ENCODE data around the gene KCNF1.

The KCNF1 gene

DNA sequence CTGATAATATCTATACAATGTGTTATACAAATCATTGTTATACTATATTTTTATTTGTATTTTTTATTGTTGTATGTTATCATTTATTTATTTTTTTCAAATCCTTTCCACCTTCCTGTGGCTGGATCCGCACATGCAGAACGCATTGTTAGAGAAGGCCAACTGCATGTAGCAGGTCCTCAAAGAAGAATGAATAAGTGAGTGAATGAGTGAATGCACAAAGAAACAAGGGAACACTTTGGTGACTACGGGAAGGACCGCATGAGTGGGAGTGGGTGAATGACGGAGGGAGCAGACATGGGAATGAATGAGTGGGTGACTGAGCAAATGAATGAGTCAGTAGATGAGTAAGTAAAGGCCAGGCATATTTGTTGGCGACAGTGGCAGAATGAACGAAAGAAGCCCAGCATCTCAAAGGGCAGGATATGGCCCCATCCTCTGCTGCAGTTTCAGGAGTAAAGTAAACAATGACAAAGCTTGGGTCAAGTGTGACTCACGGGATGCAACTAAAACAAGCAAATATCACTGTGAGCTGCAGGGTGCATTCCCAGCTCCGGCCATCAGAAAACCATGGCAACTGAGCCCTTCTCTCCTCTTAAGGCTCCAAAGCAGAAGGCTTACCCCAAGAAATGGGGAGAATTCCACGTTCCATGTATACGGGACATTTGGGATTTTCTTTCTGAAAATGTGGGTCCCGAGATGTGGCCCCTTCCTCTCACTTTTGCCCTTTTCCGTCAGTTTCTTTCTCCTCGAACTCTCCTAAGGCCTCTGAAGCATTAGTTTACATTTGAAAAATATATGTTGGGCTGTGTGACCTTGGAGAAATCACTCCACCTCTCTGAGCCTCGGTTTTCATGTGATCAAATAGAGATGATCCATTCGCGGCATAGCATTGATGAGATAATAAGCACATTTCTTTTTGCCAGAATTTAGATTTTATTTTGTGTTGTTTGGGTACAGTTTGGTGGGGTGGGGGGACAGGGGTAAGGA, 24.5 kb downstream of the KCNF1 start:
- no peaks in the 10 kb centered on the region for H3K4me1 ChIP-seq (ENCODE audit: control insufficient read depth, insufficient read depth, low read length, poor library complexity, severe bottlenecking)
- DNase-seq, result no peak

GRCh38 chr2:10939058-10939457, 27.3 kb downstream of the KCNF1 start:
- Histone ChIP-seq H3K9me3 (ENCODE audit: control insufficient read depth, low read length) (no peaks in the 10 kb centered on the region), H3K4me3 (ENCODE audit: insufficient read depth, low read depth, low read length, poor library complexity, severe bottlenecking) (no peak overlapping the region), H3K36me3 (ENCODE audit: control insufficient read depth, insufficient read depth, low read length) (no peaks in the 10 kb centered on the region), H3K27ac (ENCODE audit: insufficient read depth, low read length, poor library complexity, severe bottlenecking) (no peak overlapping the region), H3K4me1 (ENCODE audit: control insufficient read depth, insufficient read depth, low read length, poor library complexity, severe bottlenecking) (no peaks in the 10 kb centered on the region), H3K27me3 (replicated peaks; ENCODE audit: control insufficient read depth, insufficient read depth, low read length, poor library complexity, severe bottlenecking) (no peaks in the 10 kb centered on the region)
- DNase-seq, result no peak

More for the DNA sequence above, 24.5 kb downstream of the KCNF1 start:
- no peaks in the 10 kb centered on the region for H3K9me3 ChIP-seq (ENCODE audit: control insufficient read depth, low read length)
- H3K36me3 ChIP-seq (ENCODE audit: control insufficient read depth, insufficient read depth, low read length), result no peaks in the 10 kb centered on the region
- no peak overlapping the region for H3K27ac ChIP-seq (ENCODE audit: insufficient read depth, low read length, poor library complexity, severe bottlenecking)
- H3K27me3 ChIP-seq (replicated peaks; ENCODE audit: control insufficient read depth, insufficient read depth, low read length, poor library complexity, severe bottlenecking), result no peaks in the 10 kb centered on the region
- no peak overlapping the region for H3K4me3 ChIP-seq (ENCODE audit: insufficient read depth, low read depth, low read length, poor library complexity, severe bottlenecking)

GRCh38 chr2:10940596-10940995, 28.9 kb downstream of the KCNF1 start:
- DNase-seq, result no peak

DNA sequence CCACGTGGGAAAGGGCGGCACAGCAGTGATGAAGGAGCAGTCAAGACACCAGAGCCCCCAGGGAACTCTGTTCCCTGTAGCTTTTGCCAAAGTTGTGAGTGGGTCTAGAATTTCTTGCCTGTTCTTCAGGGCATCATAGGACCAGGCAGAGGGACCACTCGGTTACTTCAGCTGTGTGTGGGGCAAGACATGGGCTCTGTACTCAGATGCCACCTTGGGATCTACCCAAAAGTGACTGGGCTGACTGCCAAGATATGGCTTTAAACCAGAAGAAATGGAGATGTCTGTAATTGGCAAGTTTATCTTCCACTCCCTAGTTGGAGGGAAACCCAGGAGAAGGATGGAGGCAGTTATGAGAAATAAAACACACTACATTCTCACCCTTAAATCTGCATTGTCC, 29.6 kb downstream of the KCNF1 start:
- Histone ChIP-seq H3K4me1 (ENCODE audit: control insufficient read depth, insufficient read depth, low read length, poor library complexity, severe bottlenecking) (no peaks in the 10 kb centered on the region), H3K27ac (ENCODE audit: insufficient read depth, low read length, poor library complexity, severe bottlenecking) (no peak overlapping the region), H3K36me3 (ENCODE audit: control insufficient read depth, insufficient read depth, low read length) (no peaks in the 10 kb centered on the region), H3K27me3 (replicated peaks; ENCODE audit: control insufficient read depth, insufficient read depth, low read length, poor library complexity, severe bottlenecking) (no peaks in the 10 kb centered on the region), H3K9me3 (ENCODE audit: control insufficient read depth, low read length) (no peaks in the 10 kb centered on the region), H3K4me3 (ENCODE audit: insufficient read depth, low read depth, low read length, poor library complexity, severe bottlenecking) (no peak overlapping the region)
- DNase-seq, result no peak

More at GRCh38 chr2:10940596-10940995, 28.9 kb downstream of the KCNF1 start:
- no peak overlapping the region for H3K27ac ChIP-seq (ENCODE audit: insufficient read depth, low read length, poor library complexity, severe bottlenecking)
- H3K27me3 ChIP-seq (replicated peaks; ENCODE audit: control insufficient read depth, insufficient read depth, low read length, poor library complexity, severe bottlenecking), result no peaks in the 10 kb centered on the region
- no peak overlapping the region for H3K4me3 ChIP-seq (ENCODE audit: insufficient read depth, low read depth, low read length, poor library complexity, severe bottlenecking)
- H3K4me1 ChIP-seq (ENCODE audit: control insufficient read depth, insufficient read depth, low read length, poor library complexity, severe bottlenecking), result no peaks in the 10 kb centered on the region
- H3K9me3 ChIP-seq (ENCODE audit: control insufficient read depth, low read length), result no peaks in the 10 kb centered on the region
- H3K36me3 ChIP-seq (ENCODE audit: control insufficient read depth, insufficient read depth, low read length), result no peaks in the 10 kb centered on the region

DNA sequence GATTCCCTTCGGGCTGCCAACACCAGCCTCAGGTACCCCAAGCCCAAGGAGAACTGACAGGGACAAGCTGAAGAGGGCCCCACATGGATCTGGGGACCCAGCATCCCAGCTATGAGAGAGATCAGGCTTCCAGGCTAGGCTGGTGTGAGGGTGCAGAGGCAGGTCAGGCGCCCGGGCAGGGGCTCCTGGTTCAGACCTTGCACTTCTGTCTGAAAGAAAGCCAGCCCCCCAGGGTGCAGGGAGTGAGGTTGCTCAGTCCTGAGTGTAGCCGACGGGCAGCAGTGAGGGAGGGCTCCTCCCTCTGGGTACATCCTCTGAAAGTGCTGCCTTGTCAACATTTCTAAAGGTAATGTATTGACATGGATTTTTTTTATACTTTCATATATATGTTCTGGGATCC, 33.1 kb downstream of the KCNF1 start:
- peaks cover 4% of the 10 kb centered on the region for H3K27me3 ChIP-seq (replicated peaks; ENCODE audit: control insufficient read depth, insufficient read depth, low read length, poor library complexity, severe bottlenecking)
- no peaks in the 10 kb centered on the region for H3K9me3 ChIP-seq (ENCODE audit: control insufficient read depth, low read length)
- no peak overlapping the region for H3K27ac ChIP-seq (ENCODE audit: insufficient read depth, low read length, poor library complexity, severe bottlenecking)
- H3K36me3 ChIP-seq (ENCODE audit: control insufficient read depth, insufficient read depth, low read length), result no peaks in the 10 kb centered on the region
- DNase-seq, result no peak
- H3K4me3 ChIP-seq (ENCODE audit: insufficient read depth, low read depth, low read length, poor library complexity, severe bottlenecking), result no peak overlapping the region
- no peaks in the 10 kb centered on the region for H3K4me1 ChIP-seq (ENCODE audit: control insufficient read depth, insufficient read depth, low read length, poor library complexity, severe bottlenecking)

DNA sequence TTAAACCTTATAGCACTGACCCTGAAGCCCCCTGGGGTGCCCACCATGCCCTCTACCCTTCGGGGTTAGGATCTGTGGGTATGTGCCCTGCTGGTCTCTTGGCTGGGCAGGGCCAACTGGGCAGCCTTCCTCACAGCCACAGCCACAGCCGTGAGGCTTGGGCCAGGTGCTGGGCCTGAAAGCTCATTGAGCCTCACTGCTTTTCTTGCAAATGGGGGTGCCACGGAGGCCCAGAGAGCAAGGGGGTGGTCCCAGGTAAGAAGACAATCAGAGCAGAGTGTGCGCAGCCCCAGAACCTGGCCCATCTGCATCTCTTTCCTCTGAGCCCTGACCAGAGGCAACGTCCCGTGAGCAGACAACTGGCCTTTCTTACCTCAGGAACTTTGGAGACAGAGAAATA, 34.7 kb downstream of the KCNF1 start:
- Histone ChIP-seq H3K27ac (ENCODE audit: insufficient read depth, low read length, poor library complexity, severe bottlenecking) (no peak overlapping the region), H3K27me3 (replicated peaks; ENCODE audit: control insufficient read depth, insufficient read depth, low read length, poor library complexity, severe bottlenecking) (peaks cover 4% of the 10 kb centered on the region), H3K4me1 (ENCODE audit: control insufficient read depth, insufficient read depth, low read length, poor library complexity, severe bottlenecking) (no peaks in the 10 kb centered on the region), H3K4me3 (ENCODE audit: insufficient read depth, low read depth, low read length, poor library complexity, severe bottlenecking) (no peak overlapping the region), H3K36me3 (ENCODE audit: control insufficient read depth, insufficient read depth, low read length) (no peaks in the 10 kb centered on the region), H3K9me3 (ENCODE audit: control insufficient read depth, low read length) (no peaks in the 10 kb centered on the region)
- DNase-seq, result no peak

GRCh38 chr2:10947005-10947440, 35.3 kb downstream of the KCNF1 start:
- no peaks in the 10 kb centered on the region for H3K36me3 ChIP-seq (ENCODE audit: control insufficient read depth, insufficient read depth, low read length)
- H3K9me3 ChIP-seq (ENCODE audit: control insufficient read depth, low read length), result no peaks in the 10 kb centered on the region
- H3K4me1 ChIP-seq (ENCODE audit: control insufficient read depth, insufficient read depth, low read length, poor library complexity, severe bottlenecking), result no peaks in the 10 kb centered on the region
- DNase-seq, result no peak
- no peak overlapping the region for H3K27ac ChIP-seq (ENCODE audit: insufficient read depth, low read length, poor library complexity, severe bottlenecking)
- no peak overlapping the region for H3K4me3 ChIP-seq (ENCODE audit: insufficient read depth, low read depth, low read length, poor library complexity, severe bottlenecking)
- peaks cover 4% of the 10 kb centered on the region for H3K27me3 ChIP-seq (replicated peaks; ENCODE audit: control insufficient read depth, insufficient read depth, low read length, poor library complexity, severe bottlenecking)

DNA sequence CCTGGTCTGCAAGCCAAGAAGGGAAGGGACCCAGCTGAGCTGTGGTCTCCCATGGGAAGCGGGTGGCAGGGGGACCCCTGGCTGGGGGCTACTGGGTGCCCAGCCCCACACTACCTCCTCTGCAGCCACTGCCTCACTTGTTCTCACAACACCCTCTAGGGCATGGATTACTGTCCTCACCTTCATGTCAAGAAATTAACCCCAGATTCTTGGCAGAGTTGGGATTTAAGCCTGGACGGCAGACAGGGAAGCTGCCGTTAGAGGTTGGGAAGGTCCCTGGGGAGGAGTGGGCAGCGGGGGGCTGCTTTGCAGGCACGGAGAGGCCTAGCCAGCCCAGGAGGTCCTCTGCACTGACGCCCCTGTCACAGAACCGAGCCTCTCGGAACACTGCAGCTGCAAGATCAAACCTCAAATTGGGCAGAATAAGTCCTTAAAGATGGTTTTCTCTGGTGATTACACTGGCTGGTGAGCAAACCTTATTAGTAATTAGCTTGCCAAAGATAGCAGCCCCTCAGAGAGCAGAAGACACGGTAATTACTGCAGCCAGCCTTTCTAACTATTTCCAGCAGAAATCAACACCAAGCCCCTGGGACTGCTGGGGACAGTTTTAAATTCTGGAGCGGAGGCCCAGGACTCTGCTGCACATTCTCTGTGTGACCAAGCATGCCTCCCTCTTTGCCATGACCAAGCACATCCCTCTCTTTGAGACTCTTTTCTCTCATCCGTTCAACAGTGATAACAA, 35.9 kb downstream of the KCNF1 start:
- Histone ChIP-seq H3K27me3 (replicated peaks; ENCODE audit: control insufficient read depth, insufficient read depth, low read length, poor library complexity, severe bottlenecking) (peaks cover 4% of the 10 kb centered on the region), H3K9me3 (ENCODE audit: control insufficient read depth, low read length) (no peaks in the 10 kb centered on the region), H3K27ac (ENCODE audit: insufficient read depth, low read length, poor library complexity, severe bottlenecking) (no peak overlapping the region), H3K4me3 (ENCODE audit: insufficient read depth, low read depth, low read length, poor library complexity, severe bottlenecking) (no peak overlapping the region), H3K4me1 (ENCODE audit: control insufficient read depth, insufficient read depth, low read length, poor library complexity, severe bottlenecking) (no peaks in the 10 kb centered on the region), H3K36me3 (ENCODE audit: control insufficient read depth, insufficient read depth, low read length) (no peaks in the 10 kb centered on the region)
- no peak for DNase-seq

GRCh38 chr2:10948188-10948564, 36.4 kb downstream of the KCNF1 start:
- Histone ChIP-seq H3K36me3 (ENCODE audit: control insufficient read depth, insufficient read depth, low read length) (no peaks in the 10 kb centered on the region), H3K4me3 (ENCODE audit: insufficient read depth, low read depth, low read length, poor library complexity, severe bottlenecking) (no peak overlapping the region), H3K4me1 (ENCODE audit: control insufficient read depth, insufficient read depth, low read length, poor library complexity, severe bottlenecking) (no peaks in the 10 kb centered on the region), H3K9me3 (ENCODE audit: control insufficient read depth, low read length) (no peaks in the 10 kb centered on the region), H3K27me3 (replicated peaks; ENCODE audit: control insufficient read depth, insufficient read depth, low read length, poor library complexity, severe bottlenecking) (peaks cover 4% of the 10 kb centered on the region), H3K27ac (ENCODE audit: insufficient read depth, low read length, poor library complexity, severe bottlenecking) (no peak overlapping the region)
- no peak for DNase-seq
